Cerebellar cortex (tissue), 1 donor: ENCODE results near the gene DIS3L2.
"Not testable (repeated sequence)": the region's sequence is repeated elsewhere in the genome, so short reads cannot be mapped to it uniquely, and the experiment has no call there.

ENCODE experiments used
- DNase-seq: peaks from one replicate; pipeline ENCODE4 v3.0.0-alpha.2; 2015; ENCODE audit warnings: low spot score

DIS3L2 gene

DNA sequence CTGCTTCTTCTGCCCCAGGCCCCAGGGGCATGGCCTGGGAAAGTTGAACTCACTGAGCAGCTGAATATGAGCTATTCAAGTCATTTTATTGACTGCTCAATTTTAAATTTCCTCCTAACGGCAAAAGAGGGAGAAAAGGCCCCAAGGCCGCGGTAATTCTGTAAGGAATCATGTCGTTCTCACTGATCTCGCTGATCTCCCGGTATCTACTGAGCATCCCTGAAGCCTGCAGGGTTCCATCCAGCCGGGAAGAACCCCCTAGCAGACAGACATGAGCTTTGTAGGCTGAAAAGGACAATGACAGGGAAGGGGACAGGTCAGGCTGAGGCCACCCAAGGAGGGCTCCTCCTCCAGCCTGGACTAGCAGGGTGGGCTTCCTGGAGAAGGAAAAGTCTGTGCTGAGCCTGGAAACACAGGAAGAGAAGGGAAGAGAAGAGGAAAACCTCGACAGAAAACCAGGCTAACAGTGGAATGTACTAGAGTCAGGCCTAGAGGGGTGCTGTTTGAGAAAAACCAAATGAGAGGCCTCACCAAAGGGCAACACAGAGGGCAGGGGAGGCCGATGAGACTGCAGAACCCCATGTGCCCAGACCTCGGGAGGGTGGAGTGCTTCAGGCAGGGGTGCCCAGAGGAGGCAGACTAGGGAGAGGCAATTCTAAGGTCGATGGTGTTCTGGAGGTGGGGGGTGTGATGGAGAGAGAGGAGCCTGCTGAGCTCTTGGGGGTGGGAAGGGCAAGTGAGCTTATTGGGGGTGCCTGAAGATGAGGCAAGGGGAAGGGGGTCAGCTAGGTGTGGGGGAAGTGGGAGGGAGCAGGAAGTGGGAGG, 32.4 kb upstream of the DIS3L2 start:
- DNase-seq = no peak

DNA sequence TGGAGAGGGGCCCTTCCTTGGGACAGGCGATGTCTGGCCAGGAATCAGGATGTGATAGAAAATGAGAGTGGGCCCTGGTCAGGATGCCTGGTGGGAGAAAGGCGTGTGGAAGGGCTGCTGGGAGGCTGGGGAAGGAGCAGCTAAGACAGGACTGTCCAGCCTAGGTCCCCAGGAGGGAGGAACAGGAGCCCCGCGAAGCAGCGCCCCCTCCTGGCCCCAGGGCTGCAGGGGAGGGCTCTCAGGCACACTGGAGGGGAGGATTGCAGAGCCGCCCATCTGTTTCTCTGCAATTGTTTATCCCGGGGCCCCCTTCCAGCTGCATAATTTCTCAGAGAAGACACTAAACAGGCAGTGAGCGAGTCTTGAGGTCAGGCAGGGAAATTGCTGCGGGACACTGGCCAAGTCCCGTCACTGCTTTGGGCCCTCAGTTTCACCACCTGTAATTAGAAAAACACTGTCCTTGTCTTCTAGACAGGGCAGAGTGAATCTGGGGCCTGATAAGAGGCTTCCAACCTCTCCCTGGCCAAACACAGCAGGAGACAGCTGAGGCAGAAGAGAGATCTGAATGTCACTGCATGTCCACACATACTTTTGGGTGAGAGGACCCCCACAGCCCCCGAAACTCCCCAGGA, 31.4 kb upstream of the DIS3L2 start:
- no peak for DNase-seq

DNA sequence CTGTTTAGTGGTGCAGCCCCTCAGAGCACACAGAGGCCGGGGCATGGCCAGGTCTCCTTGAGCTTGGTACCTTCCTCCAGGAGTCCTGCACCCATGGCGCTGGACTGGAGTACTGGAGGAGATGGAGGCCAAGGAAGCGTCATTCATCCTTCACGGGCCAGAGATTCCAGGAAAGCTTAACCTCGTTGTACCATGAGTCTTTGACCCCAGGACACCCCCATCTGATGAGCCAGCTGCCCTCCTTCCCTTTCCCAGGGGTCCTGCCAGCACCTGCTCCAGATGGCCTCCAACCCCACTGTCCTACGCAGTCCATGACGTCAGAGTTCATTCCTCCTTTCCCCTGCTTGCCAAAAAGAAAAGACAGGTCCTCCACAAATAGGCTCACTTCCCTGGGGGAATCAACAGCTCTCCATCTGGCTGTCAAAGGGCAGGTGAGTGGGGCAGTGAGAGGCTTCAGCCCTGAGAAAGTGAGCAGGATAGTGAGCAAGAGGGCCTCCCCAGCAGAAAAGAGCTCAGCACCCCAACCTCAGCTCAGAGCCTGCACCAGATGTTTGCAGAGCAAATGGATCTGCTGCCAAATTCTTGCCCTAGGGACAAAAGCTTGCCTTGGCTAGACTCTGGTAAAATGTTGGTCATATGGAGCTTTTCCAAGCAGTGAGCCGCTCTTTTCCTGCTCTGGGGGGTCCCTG, 30.8 kb upstream of the DIS3L2 start:
- no peak for DNase-seq

DNA sequence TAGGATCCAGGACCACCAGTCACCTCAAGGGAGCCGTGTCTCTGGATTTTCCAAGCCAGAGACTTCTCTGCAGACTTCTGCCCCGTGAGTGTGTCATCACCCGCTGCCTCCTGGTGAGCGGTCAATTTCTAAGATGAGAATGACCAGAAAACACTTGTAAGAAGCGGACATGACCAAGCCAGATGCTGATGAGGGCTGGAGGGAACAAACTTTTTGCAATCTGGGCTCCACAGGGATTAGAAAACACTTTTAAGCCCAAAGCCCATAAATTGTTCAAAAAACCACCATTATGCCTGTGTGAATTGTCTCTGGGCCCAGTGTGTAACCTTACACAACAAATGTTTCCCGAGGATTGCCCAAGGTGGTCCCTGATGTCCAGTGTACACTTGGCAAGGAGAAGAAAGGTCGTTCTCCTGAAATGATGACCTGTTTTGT, 30.0 kb upstream of the DIS3L2 start:
- no peak for DNase-seq

DNA sequence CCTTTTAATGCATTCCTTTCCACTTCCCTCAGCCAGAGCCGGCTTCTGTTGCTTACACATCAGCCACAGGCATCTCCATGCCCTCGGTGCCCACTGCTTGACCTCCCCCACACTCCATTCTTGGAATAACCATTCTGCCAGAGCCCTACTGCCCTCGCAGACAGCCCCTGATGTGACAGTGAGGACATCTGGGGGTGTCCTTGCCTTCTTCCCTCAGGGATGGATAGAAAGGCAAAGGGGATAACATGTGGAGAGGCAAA, 28.9 kb upstream of the DIS3L2 start:
- DNase-seq = no peak

DNA sequence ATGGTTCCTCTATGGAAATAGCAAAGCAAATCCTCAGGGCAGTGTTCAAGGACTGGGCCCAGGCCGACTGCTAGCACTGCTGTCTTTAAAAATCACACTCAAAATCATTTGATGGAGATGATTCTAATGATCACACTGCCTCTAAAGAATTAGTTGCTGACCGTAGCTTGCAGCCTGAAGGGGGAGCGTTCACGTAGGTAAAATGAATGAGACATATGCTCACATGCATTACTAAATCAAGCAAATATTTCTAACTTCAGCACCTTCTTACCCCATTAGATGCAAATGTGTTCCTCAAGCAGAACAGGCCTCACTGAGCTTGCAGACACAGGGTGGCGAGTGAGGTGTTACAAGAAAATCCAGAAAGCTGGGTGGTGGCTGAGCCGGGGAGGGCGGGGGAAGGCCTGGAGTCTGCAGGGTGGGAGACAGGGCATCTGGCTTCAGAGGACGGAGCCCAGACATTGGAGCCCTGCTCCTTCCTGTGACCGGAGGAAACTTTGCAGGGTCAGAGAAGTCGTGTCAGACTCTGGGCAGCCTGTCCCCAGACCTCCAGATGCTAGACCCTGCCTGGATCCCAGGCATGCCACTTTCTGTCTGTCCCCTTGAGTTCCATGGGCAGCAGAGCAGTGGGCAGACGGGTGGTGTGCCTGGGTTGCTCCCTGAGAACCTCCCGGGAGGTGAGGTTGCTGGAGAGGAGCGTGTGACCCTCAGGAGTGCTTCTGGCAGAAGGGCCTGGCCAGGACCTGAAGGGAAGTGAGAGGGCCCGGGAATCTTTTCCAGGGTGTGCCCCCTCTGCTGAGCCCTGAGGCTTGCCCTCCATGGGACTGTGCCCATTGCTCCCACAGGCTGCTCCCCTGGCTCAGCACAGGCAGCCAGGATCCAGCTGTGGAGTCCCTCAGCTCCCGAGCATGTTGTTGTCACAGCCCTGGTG, 28.3 kb upstream of the DIS3L2 start:
- DNase-seq = no peak

DNA sequence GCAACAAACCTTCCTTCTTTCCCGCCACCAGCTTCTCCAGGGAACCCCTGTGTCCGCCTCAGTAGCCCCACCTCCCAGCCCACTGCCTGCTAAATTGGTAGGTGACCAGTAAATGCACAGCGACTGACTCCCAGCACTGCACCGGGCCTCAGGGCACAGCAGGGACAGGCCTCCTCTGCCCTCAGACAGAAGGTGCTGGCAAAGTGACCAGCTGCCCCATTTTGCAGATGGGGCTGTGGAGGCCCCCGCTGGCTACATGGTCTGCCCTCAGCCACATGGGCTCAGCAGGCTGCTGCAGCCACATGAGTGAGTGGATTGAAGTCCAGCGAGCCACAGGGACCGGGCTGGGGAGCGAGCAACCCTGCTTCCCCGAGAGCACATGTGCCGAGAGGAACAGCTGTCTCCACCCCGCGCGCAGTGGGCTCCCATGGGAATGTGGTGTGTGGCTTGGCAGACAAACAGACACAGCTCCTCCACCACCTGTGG, 27.6 kb upstream of the DIS3L2 start:
- no peak for DNase-seq

DNA sequence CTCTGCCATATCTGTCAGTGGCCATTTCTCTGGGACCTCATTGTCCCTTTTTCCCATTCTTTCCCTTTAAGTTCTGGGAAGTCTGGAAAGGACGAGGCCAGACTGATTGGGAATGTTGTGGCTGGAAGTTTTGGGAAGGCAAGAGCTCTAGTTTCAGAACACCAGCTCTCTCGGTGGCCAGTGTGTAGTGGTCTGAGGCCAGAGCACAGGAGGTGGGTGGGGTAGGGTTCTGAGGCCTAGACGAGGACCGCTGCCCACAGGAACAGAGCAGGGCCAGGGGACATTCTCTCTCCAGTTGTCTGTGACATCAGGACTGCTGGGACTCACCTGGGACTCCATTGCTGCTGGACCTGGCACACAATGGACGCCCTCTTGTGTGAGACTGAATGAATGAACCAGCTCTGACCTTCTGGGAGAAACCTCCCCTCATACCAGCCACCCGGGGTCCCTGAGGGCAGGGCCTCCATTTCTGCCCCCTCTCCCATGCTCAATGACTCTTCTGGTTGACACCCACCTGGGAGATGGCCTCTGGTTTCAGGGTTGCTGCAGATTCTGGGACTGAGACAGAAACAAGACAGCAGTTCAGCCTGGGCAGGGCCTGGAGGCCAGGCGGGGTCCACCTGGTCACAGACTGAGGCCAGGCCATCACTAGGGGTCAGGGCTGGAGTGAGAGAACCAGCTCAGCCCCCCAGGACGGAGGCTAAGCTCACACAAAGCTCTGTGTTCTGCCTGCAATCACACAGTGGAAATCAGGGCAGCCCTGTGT, 26.9 kb upstream of the DIS3L2 start:
- no peak for DNase-seq

DNA sequence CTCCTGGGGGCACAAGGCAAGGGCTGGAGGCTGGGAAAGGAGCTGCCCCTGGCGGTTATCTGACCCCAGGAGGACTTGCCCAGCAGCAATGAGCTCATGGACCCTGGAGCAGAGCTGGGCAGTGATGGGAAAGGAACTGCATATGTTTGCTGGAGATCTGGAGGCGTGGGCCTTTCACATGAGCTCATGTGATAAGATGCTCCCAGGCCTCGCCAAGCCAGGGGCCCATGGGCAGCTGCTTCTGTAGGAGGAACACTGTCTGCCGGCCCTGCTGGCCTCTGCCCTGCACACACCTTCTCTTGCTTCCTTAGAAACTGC, 26.3 kb upstream of the DIS3L2 start:
- no peak for DNase-seq

DNA sequence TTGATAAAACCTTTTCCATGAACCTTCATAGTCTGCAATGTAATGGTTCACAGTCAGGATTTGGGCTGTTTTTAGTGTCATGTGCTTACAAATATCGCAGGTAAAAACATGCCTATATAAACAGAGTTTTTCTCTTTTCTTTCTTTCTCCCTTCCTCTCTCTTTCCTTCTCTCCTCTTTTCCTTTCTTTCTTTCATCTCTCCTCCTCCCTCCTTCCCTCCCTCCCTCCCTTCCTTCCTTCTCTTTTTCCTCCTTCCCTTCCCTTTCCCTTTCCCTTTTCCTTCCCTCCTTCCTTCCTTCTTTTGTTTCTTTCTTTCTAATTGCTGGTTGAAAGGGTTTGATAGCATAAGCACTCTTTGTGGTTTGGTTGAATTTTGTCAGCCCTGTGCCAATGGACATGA, 25.7 kb upstream of the DIS3L2 start:
- no peak for DNase-seq

DNA sequence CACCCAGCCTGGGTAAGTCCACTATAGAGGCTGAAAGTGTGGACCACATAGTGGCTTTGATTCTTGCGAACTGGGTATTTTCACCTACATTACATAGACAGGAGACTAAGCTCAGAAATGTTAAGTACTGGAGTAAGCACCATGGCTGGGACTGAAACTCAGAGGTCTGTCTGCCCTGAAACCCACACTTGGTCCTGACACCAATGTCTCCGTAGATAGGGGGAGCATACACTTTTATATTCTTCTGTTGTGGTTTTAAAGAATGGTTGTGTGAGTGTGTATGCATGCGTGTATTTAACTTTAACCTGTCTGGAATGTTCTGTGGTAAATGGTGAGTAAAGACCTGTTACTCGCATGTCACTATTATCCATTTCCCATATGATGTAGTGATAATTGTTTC, 25.0 kb upstream of the DIS3L2 start:
- no peak for DNase-seq

DNA sequence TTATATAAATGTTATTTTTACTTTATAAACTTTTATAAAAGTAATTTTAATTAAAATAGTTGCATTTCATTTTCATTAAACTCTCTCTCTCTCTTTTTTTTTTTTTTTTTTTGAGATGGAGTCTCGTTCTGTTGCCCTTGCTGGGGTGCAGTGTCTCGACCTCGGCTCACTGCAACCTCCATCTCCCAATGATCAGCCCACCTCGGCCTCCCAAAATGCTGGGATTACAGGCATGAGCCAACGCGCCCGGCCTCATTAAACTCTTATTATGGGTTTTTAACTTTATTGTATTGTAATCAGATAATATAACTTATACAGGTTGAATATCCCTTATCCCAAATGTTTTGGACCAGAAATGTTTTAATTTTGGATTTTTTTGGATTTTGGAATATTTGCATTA, 24.5 kb upstream of the DIS3L2 start:
- no peak for DNase-seq

DNA sequence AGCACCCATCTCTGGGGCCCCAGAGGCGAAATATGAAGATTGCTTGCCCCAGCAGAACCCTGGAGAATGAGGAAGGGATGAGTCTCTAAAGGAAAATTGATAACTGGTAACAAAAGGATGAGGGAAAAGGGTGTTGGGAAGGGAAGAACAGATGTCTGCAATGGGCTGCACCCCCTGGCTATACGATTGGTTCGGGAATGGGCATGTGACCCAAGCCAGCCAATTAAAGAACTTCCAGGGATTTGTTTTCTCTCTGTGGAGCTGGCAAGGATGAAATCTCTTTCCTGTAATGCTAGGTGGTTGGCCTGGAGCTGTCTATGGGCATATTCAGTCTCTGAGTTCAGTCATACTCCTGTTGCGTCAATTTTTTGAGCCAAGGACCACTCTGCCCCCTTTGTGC, 22.5 kb upstream of the DIS3L2 start:
- DNase-seq = no peak

DNA sequence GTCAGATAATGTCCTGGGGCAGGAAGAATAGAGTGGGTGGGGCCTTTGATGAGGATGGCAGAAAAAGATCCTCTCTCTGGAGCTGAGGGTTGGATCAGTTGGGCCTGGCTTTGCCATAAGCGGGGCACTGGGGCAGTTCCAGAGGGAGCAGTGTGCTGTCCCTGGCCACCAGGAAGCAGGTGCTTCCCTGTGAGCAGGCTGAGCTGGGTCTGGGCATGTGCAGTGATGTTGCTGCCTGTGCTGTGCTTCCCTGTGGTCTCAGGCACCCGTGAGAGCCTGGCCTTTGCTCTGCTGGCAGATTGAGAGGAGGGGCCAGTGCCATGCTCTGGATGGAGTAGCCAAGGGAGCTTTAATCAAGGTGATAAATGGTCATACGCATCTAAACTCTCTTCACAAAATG, 20.7 kb upstream of the DIS3L2 start:
- DNase-seq = no peak

DNA sequence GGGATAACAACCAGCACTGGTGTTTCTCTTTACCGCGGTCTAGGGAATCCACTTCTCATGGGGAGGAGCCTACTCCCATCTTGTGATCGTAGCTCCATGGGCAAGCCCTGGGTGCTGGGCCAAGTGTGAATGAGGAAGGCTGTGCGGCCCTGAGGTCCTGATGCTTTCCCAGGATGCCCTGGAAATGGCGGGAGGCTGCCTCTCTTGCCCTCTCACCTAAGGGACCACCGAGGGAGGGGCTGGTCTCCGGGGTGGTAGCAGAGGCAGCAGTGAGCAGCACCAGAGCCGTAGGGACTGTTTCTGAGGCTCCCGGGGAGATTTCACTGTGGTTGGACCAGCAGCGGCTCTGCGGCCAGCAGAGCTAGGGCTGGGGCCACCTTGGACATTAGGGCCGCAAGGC, 19.8 kb upstream of the DIS3L2 start:
- DNase-seq = no peak

DNA sequence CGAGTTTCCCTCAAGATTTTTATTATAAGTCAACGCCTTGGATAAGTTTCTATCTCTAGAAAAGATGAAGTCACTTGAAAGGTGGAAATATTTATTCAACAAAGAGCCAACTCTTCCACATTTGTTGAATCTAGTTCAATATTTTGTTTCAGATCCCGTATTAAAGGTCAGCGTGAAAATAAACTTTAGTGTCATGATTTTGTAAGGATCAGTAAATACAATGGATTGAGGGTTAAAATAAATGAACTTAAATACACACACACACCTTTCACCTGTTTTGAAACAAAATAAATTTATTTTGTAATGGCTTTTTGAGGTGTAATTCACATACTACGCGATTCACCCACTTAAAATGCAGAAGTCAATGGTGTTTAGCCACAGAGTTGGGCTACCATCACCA, 19.3 kb upstream of the DIS3L2 start:
- no peak for DNase-seq

DNA sequence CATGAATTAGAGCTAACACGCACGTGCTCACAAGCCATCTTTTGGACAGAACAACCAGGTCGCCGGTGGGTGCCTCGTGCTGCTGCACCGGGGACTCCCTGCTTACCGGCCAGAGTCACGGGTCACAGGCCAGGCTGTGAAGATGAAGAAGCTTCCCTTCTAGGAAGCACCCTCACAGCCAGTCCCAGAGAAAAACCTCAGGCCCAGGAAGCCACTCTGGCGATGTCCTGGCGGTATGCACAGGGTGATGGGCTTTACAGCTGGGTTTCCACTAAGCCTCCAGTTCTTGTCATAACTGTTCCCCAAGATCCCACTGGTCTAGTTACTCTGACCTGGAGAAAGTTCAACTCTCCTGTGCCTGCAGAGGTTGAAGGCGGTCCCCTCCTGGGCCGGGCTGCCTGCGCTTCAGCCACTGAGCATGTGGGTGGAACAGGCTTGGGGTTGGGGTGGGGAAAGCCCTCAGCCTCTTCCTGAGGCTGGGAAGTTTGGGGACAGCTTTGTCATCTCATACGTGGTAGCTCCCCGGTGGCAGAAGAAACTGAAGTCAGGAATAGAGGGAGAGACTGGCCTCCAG, 15.2 kb upstream of the DIS3L2 start:
- DNase-seq = no peak

DNA sequence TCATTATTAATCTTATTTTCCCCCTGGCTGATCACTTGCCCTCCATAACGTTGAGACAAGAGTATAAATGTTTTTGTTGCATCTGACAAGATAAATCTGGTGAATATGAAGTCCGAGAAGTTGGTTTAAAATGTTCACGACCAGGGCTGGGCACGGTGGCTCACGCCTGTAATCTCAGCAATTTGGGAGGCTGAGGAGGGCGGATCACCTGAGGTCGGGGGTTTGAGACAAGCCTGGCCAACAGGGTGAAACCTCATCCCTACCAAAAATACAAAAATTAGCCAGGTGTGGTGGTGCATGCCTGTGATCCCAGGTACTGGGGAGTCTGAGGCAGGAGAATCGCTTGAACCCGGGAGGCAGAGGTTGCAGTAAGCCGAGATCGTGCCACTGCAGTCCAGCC, 14.4 kb upstream of the DIS3L2 start:
- not testable (repeated sequence) for DNase-seq

DNA sequence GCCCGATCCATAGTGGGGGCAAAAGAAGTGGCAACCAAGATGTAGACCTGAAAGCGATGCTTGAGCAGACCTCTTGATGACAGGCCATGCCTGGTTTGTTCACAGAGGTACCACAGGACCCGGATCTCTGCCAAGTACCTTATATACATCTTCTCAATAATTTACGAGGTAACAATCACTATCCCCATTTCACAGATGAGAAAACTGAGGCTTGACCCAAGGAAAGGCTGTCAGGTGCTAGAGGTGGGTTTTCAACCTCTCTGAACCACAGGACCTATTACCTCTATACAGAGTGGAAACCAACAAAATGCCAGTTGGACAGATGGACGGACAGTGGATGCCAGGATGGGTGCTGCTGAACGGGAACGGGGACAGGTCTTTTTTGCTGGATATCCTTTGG, 13.8 kb upstream of the DIS3L2 start:
- DNase-seq = no peak

DNA sequence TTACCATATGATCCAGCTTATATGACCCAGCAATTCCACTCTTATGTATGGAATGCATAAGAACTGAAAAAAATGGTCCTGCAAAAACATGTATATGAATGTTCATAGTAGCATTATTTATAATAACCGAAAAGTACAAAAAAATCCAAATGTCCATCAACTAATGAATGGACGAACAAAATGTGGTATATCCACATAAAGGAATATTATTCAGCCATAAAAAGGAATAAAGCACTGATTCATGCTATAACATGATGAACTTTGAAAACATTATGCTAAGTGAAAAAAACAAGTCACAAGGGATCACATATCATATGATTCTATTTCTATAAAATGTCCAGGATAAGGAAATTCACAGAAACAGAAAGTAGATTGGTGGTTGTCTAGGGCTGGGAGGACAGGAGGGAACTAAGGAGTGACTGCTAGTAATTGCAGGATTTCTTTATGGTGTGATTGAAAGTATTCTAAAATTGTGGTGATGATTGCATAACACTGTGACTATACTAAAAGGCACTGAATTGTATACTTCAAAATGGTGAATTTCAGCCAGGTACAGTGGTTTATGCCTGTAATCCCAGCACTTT, 10.0 kb upstream of the DIS3L2 start:
- DNase-seq = no peak
